NCI-H524 (cell line): ENCODE data around the gene DOCK2.
A peak's percentile ranks its signal among the peaks of the same experiment; 100 is the strongest.
"Not testable (repeated sequence)": the region's sequence is repeated elsewhere in the genome, so short reads cannot be mapped to it uniquely, and the experiment has no call there.

ENCODE experiments used
- DNase-seq, 2 experiments: peaks; one replicate each; lab custom pipeline; 2025; lab: John Stamatoyannopoulos, UW

DOCK2 gene

DNA sequence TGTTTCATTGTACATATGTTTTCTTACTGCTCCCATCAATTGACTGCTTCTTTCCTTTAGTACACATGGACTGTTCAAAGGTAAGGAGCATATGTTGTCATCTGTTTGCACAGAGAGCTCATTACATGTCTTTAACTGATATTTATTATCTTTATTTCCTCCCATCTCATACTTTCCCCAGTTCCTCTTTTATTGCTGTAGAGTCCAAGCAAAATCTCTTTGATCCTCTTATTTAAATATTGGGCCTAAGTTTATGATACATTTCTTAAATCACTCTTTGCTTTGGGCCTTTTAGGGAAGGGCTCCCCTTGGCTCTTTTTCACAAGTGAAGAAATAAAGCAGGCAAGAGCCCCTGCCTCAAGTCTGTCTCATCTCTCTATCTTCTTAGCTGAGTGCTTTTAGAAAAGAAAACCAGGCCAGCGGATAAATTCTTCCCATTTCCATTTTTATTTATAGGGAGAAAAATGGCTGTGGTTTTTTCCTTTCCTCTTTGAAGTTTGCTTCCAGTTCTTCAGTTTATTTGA, 152.4 kb downstream of the DOCK2 start:
- no peak for DNase-seq

DNA sequence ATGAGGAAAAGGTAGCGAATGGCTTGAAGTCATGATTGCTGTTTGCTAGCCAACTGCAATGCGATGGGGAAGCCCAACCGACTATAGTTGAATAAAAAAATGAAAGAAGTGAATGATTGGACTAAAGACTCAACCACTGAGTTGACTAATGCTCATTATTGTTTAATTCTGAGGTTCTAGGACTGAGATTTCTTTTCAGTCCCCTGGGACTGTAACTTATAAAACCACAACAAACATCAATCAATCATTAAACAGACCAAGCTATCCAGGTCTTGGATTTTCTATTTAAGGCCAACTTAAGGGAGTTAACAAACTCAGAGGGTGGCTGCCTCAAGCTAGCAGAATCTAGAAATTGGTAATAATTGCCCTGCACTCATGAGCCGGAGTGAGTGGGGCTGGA, 154.2 kb downstream of the DOCK2 start:
- DNase-seq: no peak

GRCh38 chr5:169795338-169795737, 158.3 kb downstream of the DOCK2 start:
- DNase-seq: no peak

DNA sequence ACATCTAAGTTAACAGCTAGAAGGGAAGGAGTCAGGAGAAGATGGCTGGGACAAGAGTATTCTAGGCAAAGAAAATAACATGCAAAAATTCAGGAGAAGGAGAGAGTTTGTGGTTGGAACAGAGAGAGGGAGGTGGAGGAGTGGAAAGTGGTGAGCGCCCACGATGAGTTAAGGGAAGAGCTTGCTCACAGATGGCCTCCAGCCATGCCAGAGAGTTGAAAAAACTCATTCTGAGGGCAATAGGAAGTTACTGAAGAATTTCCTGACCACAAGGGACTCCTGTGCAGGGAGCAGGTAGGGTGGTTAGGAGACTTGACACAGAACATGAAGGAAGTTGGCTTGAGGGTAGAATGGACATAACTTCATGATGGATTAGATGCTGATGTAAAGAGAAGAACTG, 159.7 kb downstream of the DOCK2 start:
- DNase-seq: no peak

GRCh38 chr5:169797577-169797976, 160.5 kb downstream of the DOCK2 start:
- DNase-seq: no peak

DNA sequence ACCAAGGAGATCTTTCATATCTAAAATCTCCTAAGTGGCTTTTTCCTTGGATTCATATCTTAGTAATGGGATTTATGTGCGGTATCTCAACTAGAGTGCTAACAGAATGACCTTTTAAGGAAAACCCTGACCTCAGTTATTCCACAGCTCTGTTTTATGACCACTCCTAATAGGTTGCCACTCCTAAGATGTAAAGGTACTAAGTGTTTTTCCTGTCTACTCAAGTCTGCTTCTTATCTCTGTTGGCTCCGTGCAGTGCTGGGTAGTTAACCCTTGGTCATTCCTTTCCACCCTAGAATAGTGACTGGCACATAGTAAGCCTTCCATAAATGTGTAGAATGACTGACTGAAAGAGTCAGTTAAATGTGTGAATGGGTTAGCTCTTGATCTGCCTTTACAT, 161.4 kb downstream of the DOCK2 start:
- DNase-seq: no peak

DNA sequence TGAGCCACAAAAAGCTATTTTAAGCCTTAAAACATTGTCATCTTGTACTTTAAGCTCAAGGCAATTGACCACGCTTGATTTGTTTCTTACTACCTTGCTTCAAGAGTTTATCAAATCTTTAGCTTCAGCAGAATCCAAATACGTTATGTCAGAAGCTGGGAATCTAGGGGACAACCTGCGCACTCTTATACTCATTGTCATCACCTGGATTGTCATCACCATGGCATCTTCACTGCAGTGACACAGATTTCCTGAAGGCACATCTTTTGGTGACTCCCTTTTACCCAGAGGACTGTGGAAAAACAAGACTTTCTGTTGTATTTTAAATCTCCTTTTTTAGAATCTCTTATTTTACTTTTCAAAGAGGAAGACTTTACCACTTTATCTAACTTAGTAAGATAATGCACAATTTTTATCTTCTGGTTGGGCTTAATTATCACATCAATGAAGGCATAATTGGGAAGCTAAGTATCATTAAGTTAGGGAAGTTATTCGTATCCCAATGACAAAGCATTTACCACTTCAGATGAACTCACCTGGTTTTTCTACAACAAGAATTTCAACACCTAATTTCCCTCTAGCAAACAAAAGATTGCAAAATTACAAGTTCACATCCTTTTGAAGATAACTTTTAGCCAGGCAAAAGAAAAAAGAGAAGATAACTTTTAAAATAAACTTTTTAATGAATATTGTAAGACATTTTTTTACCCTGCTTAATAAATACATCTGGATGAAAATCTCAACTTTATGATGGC, 162.0 kb downstream of the DOCK2 start:
- DNase-seq: no peak

DNA sequence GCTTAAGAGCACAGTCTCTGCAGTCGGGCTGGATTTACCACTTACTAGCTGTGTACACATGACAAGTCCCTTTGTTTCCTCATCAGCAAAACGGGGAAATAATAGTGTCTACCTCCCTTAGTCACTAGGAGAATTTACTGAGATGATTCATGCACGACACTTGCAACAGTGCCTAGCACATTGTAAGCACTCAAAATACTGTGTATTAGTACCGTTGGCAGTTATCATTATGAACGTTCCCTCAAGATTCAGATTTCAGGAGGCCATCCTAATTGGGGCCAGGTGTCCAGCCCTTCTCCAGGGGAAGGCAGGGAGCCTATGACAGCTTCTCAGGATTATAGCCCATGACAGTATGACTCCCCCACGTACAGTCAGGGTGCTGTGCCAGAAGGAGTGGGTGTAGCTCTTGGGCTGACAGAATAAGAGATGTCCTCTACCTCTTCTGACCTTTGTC, 164.3 kb downstream of the DOCK2 start:
- DNase-seq: no peak

GRCh38 chr5:169801781-169802180, 164.7 kb downstream of the DOCK2 start:
- DNase-seq: no peak

DNA sequence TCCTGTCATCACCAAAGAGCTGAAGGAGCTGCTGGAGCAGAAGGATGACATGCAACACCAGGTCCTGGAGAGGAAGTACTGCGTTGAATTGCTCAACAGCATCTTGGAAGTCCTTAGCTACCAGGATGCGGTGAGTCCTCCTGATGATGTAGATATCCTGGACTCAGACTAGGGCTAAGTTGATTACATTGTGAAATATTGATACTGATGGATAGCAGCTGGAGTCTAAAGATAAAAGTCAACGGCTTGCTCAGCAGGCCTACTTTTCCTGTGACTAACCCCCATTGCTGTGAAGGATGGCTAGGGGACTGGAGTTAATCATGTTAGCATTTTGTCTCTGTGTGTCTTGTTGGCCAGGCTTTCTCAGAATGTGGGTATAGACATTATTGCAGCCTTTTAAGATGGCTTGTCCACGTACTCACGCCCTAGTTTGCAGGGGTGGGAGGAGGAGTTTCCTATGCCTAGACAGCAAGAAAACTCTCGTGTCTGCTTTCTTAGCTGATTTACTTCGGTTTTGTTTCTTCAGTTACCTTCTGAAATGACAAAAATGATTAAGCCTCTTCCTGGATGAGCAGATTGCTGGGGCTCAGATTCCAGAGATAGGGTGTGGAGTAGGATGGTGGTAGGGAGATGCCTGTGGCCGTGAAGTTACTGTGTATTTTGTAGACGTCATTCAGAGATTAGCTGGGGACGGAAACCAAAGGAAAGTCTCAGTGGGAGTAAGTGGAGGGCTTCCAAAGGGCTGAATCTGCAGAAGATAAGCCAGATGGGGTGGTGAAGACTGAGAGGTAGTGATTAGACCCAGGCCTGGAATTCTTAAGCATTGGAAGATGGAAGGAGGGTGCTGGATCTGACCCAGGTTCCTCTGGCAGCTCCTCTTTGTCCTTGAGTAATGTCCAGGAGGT, 166.3 kb downstream of the DOCK2 start:
- DNase-seq: no peak

GRCh38 chr5:169804861-169805260, 167.8 kb downstream of the DOCK2 start:
- no peak for DNase-seq

DNA sequence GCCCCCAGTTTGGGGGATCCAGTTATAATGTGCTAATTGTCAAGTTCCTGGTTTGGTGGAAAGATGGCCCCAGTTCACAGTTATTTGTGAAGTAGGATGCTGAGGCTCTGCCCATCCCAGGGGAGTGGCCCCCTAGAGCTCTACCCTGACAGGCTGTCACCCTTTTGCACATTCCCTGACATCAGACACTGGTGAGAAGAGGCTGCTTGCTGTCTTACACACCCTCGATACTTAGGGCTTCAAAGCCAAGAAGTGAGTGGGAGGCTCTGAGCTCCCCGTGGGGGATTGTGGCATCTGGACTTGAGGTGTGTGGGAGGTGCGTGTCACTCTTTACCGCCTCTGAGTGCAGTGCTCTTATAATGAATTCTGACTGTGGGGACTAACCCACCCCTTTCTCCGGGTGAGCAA, 168.5 kb downstream of the DOCK2 start:
- DNase-seq: peak in 1 of 2 experiments; percentile 8

GRCh38 chr5:169805937-169806700, 169.0 kb downstream of the DOCK2 start:
- no peak for DNase-seq

DNA sequence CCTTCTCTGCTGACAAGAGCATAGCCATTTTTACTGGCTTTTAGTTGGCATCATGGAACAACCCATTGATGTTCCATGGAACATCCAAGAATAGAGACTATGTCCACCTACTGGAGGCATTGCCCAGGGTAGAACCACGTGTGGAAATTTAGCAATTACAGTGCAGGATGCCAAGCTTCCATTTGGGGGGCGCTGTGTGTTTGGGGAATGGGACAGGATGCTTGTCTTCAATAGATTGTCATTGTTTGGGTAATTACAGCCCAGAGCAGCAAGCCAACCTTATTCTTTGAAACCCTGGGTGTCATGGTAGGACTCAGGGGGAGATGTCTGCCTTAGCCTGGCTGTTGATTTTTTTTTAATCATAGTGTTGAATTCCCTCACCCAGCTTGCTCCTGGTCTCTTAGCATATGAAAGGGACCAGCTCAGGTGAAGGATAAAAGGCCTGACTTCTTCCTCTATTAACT, 171.1 kb downstream of the DOCK2 start:
- DNase-seq: no peak

DNA sequence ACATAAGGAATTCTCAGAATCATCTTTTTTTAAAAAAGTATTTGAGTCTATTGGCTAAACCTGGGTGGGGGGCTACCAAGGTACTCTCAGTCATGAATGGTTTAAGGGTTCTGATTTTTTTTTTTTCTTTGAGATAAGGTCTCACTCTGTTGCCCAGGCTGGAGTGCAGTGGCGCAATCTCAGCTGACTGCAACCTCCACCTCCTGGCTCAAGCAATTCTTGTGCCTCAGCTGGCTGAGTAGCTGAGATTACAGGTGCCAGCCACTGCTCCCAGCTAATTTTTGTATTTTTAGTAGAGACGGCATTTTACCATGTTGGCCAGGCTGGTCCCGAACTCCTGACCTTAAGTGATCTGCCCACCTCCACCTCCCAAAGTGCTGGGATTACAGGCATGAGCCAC, 171.8 kb downstream of the DOCK2 start:
- not testable (repeated sequence) for DNase-seq

- DNase-seq: no peak
Observed at GRCh38 chr5:169809281-169809680, 172.2 kb downstream of the DOCK2 start.

DNA sequence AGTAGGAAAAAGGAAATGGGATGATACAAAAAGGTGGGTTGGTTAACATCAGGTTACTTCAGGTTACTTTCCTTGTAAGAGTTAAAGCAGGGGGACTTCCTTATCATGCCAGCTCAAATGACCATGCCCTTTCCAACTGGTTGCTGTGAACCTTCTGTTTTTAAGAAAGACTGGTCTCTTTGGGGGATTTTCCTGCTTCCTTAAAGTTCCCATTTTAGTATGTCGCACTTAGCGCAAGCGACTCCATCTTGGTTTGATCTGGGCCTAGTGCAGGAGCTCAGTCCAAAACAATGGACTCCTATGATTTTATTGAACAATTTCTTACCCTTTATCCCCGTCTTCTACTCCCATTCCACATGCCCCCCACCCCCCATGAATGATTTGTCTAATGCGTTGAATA, 173.4 kb downstream of the DOCK2 start:
- DNase-seq: no peak

DNA sequence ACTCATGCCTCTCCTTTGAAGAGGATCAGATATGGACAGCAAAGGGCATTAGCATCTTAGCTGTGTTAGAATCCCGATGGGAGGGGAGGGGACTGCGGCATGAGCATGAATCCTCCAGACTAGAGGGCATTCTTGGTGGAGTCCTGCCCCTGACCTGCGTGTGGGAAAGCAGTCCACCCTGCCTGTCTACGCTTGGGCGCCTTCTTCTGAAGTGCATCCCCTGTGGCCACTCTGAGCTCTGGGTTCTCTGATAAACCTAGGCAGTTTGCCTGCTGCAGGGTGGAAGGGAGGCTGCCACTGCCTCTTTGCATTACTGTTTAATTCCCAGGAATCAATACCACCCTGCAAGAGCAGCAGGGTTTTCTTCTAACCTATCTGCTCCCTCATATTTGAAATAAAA, 173.9 kb downstream of the DOCK2 start:
- DNase-seq: no peak

- DNase-seq: no peak
Observed at GRCh38 chr5:169811680-169812079, 174.6 kb downstream of the DOCK2 start.

- DNase-seq: peak; percentile 85 to 93
Observed at GRCh38 chr5:169812786-169813185, 175.7 kb downstream of the DOCK2 start.

DNA sequence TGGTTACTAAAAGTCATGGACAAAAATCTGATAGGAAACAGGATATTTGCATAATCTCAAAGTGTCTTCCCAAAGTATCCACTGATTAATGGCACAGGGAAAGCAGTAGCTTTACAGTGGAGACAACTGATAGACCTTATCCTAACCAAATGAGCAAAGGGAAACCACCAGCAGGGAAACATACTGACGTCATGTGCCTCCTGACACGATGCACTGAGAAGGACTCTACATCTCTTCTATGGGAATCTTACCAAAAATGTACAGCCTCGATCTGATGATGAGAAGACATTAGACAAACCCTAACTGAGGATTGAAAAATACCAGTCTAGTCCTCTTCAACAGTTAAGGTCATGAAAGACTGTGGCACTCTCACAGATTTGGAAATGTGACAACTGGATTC, 177.0 kb downstream of the DOCK2 start:
- no peak for DNase-seq

DNA sequence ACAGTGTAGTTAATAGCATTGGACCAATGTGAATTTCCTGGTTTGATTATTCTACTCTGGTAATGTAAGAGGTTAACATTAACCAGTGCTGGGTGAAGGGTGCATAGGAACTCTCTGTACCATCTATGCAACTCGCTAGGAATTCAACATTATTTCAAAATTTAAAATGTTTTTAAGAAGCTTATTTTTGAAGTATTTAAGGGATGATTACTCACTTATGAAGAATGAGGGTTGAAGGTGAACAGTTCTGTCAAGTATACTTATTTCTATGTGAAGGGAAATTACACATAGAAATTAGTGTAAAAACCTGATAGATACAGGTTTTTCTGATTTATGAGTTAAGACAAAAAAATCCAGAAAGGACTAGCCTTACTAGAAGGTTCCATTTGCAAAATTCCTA, 177.4 kb downstream of the DOCK2 start:
- no peak for DNase-seq
